Measurements from ENCODE around the gene TAS2R50. TPM values are rescaled to one million over a fixed set of nuclear protein-coding genes. Genes with fewer than 3 reads are reported as not detected.

Gene TAS2R50
- total RNA-seq, 6 experiments from 2014 or later, result 0.19 to 0.32 (median 0.22) TPM; not detected in 2

DNA sequence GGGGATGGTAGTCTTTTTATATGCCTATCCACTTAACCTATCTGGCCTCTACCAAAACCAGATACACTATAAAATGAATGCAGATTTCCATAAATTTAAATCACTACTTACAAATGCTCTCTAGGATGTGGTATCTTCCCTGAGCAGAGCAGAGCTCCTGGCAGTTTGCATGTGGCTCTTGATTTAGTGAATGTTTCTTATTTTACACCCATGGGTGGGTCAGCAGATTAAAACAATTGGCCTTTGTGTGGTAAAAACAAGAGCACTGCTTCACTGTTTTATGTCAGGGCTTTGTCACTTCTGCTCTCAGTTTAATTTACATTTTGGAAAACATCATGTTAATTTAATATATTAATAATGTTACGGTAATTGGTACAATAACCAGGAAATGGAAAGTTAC lies 30.2 kb upstream of the TAS2R50 start:
- no peak overlapping the region for H3K4me3 Mint-ChIP-seq
- TF ChIP-seq, protein P1, sequence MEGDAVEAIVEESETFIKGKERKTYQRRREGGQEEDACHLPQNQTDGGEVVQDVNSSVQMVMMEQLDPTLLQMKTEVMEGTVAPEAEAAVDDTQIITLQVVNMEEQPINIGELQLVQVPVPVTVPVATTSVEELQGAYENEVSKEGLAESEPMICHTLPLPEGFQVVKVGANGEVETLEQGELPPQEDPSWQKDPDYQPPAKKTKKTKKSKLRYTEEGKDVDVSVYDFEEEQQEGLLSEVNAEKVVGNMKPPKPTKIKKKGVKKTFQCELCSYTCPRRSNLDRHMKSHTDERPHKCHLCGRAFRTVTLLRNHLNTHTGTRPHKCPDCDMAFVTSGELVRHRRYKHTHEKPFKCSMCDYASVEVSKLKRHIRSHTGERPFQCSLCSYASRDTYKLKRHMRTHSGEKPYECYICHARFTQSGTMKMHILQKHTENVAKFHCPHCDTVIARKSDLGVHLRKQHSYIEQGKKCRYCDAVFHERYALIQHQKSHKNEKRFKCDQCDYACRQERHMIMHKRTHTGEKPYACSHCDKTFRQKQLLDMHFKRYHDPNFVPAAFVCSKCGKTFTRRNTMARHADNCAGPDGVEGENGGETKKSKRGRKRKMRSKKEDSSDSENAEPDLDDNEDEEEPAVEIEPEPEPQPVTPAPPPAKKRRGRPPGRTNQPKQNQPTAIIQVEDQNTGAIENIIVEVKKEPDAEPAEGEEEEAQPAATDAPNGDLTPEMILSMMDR (IDR thresholded peaks at IDR 0.05), result no peak

DNA sequence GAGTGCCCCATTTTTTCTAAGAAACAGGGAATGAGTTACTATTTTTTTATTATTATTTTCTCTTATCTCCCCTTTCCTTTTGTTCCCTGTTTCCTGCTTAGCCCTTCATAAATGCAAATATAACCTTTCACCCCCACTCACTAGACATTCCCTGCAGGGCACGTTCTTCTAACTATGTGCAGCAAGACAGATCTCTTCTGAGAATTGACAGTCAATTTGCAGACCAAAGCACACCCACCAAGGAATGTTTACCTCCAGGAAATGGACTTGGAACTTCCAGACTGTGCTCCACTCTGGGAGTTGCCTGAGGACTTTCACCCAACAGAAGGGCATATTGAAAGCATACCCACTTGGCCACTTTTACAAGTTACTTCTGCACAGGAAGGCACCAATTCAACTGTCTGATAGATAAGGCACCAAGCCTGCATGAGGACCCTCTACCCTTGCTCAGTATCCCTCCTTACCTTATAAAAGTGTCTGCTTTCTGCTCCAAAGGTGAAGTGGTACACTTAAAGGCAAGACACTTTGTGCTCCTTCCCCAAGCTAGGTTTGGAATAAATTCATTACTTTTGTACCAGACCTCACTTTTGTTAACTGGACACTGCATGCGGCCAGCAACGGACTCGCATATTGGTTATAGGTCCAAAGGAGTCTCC lies 29.2 kb upstream of the TAS2R50 start:
- Mint-ChIP-seq H3K9me3 (no peaks in the 10 kb centered on the region), H3K27me3 (ENCODE audit: insufficient read depth) (no peaks in the 10 kb centered on the region), H3K4me1 (ENCODE audit: low read depth) (peaks cover 11% of the 10 kb centered on the region), H3K4me3 (no peak overlapping the region), H3K27ac (no peak overlapping the region), H3K36me3 (ENCODE audit: low read depth) (peaks cover 7% of the 10 kb centered on the region; the same call in 1 of the 2 replicates)
- DNase-seq, result no peak
- TF ChIP-seq, protein P1 (IDR thresholded peaks at IDR 0.05), result no peak

More for the DNA sequence above, 30.2 kb upstream of the TAS2R50 start:
- Mint-ChIP-seq H3K9me3 (no peaks in the 10 kb centered on the region), H3K27ac (no peak overlapping the region), H3K36me3 (ENCODE audit: low read depth) (peaks cover 7% of the 10 kb centered on the region; the same call in 1 of the 2 replicates), H3K27me3 (ENCODE audit: insufficient read depth) (no peaks in the 10 kb centered on the region), H3K4me1 (ENCODE audit: low read depth) (peaks cover 11% of the 10 kb centered on the region)
- no peak for DNase-seq

DNA sequence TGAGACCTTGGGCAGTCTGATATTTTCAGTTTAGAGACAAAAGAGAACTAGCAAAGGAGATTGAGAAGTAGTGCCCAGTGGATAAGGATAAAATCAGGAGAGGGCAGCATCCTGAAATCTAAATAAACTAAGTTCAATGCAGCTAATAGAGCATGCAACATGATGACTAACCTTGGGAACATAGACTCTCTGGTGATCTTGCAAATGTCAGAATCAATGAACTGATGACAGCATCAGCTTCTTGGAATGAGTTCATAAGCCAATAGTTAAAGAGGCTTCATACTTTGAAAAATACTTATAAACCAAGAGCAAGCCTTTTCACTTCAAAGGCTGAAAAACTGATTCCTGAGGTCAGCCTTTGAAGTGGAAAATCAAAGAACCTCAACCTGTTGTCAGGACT lies 27.5 kb upstream of the TAS2R50 start:
- H3K4me3 Mint-ChIP-seq, result no peak overlapping the region
- DNase-seq, result peak; percentile 30
- no peaks in the 10 kb centered on the region for H3K9me3 Mint-ChIP-seq
- TF ChIP-seq, protein P1 (IDR thresholded peaks at IDR 0.05), result no peak
- H3K36me3 Mint-ChIP-seq (ENCODE audit: low read depth), result peaks cover 7% of the 10 kb centered on the region; the same call in 1 of the 2 replicates
- H3K27ac Mint-ChIP-seq, result no peak overlapping the region
- peaks cover 11% of the 10 kb centered on the region for H3K4me1 Mint-ChIP-seq (ENCODE audit: low read depth)
- H3K27me3 Mint-ChIP-seq (ENCODE audit: insufficient read depth), result no peaks in the 10 kb centered on the region

DNA sequence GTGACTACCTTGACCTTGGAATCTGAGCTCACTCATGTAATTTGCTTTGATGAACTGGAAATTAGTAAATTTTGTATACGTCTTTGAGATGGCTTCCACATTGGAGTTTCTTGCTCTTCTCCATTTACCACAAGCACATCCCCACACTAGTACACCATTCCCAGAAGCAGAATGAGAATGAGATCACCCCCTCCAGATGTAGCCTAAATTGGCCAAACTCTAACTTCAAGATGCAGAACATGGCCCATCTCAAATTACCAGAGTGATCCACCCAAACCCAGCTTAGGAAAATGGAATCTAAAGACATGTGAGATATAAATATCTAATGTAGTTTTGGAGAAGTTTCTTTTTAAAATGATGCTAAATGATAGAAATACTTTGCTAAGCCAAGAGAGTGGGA lies 20.9 kb upstream of the TAS2R50 start:
- H3K36me3 Mint-ChIP-seq (ENCODE audit: low read depth), result peaks cover 4% of the 10 kb centered on the region; the same call in 1 of the 2 replicates
- H3K27me3 Mint-ChIP-seq (ENCODE audit: insufficient read depth), result no peaks in the 10 kb centered on the region
- H3K9me3 Mint-ChIP-seq, result no peaks in the 10 kb centered on the region
- DNase-seq, result no peak
- TF ChIP-seq, protein P1 (IDR thresholded peaks at IDR 0.05), result no peak
- no peak overlapping the region for H3K27ac Mint-ChIP-seq
- no peaks in the 10 kb centered on the region for H3K4me1 Mint-ChIP-seq (ENCODE audit: low read depth)
- H3K4me3 Mint-ChIP-seq, result no peak overlapping the region

DNA sequence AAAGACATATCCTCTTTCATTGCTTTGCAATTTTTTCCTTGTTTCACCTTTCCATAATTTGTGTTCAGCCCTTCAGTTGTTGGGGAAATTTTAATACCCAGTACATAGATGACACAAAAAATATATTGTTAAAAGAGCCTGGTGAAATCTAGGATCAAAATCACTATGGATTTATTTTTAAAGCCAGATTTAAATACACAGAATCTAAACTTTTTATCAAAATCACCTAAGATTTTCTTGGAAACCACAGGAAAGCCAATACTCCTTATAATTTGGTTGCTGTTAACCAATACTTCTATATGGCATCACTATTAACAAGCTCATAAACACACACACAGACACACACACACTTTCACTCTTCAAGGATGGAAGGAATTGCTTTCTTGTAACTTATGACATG lies 11.5 kb upstream of the TAS2R50 start, which contains the start of gene TAS2R20:
Gene TAS2R20, minus strand, starts transcription at position 101 of the 400 bp plus-strand sequence. CDS start 429 bp downstream, outside the sequence.
- TF ChIP-seq, protein P1 (IDR thresholded peaks at IDR 0.05), result no peak
- no peak for DNase-seq
- Mint-ChIP-seq H3K27ac (no peak within 1 kb of the TSS), H3K4me1 (ENCODE audit: low read depth) (no peaks in the 10 kb centered on the region), H3K4me3 (no peak within 1 kb of the TSS), H3K9me3 (no peaks in the 10 kb centered on the region), H3K27me3 (ENCODE audit: insufficient read depth) (peaks cover 1% of the 10 kb centered on the region; the same call in 1 of the 2 replicates), H3K36me3 (ENCODE audit: low read depth) (peaks cover 9% of the 10 kb centered on the region; the same call in 1 of the 2 replicates)

Data from HFFc6 (cell line).